ENCODE measurements around the gene TSSK3.
"Not testable (repeated sequence)": the region's sequence is repeated elsewhere in the genome, so short reads cannot be mapped to it uniquely, and the experiment has no call there.

Gene TSSK3

GRCh38 chr1:32364836-32365235 lies 2.5 kb downstream of the TSSK3 start:
- DNase-seq (ENCODE audit: low read depth) = no peak

GRCh38 chr1:32365445-32365844 lies 3.1 kb downstream of the TSSK3 start:
- DNase-seq (ENCODE audit: low read depth) = no peak

DNA sequence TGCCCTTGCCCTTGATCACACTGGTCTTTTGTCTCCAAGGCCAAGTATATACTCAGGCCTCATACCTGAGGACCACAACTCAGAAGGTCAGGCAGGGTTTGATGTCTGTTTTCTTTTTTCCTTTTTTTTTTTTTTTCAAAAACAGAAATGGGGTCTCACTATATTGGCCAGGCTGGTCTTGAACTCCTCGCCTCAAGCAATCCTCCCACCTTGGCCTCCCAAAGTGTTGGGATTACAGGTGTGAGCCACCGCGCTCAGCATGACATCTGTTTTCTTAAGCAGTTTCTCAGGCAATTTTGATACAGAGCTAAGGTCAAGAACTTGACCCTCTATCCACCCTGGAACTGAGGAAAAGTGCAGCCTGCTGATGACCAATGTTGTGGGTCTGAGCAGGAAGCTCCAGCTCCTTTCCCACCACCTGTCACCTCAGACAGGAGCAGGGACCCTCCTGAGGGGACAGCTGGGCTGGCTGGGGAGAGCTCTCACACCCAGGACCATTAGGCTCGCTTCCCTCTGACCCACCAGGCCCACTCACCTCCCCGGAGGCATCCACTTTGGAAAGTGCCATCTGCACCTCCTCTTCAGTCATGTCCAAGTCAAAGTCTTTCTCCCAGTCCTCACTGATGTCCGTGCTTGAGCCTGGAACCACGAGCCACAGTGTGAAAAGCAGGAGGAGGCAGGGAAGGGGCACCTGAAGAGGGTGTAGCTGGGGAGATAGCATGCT lies 5.7 kb downstream of the TSSK3 start:
- DNase-seq (ENCODE audit: low read depth) = no peak

DNA sequence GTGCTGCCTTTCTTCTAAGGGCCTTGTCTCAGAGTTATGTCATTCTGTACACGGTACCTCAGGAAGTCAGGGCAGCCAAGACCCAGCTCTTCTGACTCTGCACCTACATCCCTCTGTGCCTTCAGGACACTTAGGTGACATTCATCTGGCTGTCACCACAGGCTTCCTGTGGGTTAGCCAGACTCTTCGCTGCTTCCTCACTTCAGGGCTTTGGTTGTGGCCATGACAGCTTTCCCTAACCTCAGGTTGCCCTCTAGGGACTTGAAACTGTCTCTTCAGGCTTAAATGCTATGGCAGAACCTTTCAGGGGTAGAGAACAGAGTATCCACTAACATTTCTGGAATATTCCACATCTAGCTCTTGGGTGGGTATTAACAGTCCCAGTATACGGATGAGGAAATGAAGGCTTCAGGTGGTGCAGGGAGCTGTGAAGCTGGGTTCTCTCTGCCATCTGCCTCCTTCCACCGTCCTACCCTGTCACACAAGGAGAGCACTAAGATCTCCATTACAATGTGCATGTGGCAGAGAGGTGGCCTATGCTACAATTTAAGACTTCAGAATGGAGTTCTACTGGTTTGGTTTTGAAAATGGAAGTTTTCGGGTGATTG lies 9.9 kb downstream of the TSSK3 start:
- DNase-seq (ENCODE audit: low read depth) = no peak

GRCh38 chr1:32373996-32374592 lies 11.8 kb downstream of the TSSK3 start:
- no peak for DNase-seq (ENCODE audit: low read depth)

DNA sequence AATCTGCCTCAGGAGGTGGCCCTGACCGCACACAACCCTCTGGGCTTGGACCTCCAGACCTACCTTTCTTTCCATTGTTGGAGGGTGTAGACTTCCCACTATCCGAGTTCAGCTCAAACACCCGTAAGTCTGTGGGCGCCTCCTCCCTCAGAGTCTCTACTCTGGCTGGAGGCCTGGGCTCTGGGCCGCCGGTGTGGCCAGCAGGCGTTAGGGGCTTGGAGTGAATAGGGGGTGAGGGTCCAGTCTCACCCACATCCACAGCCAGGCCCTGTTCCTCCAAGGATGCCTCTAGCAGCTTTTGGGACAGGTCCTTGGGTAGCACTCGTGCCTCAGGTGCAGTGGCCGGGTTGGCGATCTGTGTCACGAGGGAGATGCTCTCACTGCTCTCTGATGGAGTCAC lies 13.9 kb downstream of the TSSK3 start:
- DNase-seq (ENCODE audit: low read depth) = no peak

- no peak for DNase-seq (ENCODE audit: low read depth)
Measured at GRCh38 chr1:32377541-32378220, 15.3 kb downstream of the TSSK3 start.

- DNase-seq (ENCODE audit: low read depth) = no peak
Measured at GRCh38 chr1:32380057-32380456, 17.7 kb downstream of the TSSK3 start.

DNA sequence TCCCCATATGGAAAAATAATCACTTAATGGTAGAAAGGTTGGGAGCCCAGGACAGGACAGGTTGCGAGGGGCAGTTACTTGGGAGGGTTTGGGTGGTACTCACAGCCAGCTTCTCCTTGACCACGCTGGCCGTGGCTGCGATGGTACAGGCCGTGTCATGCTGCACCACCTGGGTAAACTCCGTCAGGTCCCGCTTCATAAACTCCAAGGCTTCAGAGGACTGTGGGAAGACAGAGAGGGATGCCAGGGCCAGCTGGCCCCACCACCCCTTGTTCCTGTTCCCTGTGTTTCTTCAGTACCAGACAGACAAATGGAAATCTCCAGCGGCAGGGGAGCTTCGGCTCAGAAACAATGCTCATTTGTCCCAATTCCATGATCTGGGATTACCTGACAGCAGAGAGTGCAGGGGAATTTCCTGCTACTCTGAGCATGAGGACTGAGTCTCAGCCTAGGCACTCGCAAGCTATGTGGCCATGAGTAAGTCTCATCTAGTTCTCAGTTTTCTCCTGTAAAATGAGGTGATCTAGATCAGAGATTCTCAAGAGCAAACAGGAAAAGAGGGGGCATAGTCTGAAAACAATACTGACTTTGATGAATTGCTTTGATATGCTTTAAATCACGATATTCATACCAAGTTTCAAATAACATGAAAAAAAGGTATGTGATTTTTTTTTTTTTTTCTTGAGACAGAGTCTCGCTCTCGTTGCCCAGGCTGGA lies 24.5 kb downstream of the TSSK3 start:
- no peak for DNase-seq (ENCODE audit: low read depth)

GRCh38 chr1:32388641-32389040 lies 26.3 kb downstream of the TSSK3 start:
- no peak for DNase-seq (ENCODE audit: low read depth)

DNA sequence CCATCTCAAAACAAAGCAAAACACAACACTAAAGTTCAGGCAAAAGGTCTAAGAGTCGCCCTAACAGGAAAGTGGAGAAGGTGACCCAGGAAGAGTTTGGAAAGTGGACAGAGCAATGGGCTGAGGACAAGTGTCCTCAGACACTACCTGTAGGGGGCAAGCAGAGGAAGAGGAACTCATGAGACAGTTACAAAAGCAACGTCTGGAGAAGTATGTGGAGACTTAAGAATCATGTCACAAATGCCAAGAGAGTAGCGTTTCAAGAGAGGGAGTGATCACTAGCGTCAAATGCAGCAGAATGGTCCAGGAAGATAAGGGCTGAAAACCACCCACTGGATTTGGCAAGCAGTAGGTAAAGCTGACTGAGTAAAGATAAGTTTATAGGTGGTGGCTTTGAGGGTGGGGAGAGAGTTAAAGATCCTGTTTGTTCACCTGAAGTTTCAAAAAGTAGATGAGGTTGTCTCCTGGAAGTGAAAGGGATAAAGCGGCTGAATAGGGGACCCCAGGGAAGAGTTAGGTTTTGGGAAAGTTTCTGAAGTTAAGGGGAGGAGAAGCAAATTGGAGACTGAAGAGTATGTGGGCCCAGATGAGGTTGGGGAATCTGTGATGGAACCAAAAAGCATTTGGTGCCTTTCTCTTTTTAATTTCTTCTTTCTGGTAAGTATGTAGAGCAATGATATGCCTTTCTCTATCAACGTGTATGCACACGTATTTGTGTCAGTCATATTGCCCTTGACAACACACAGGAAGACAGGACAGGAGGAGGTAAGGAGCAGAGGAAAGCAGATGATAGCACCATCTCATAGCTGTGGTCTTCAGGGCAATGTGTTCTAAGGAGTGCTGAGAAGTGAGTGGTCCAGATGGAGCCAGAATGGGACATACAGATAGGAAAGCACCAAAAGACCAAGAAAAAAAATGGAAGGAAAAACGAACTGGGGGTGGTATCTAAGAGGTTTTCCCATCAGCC lies 28.8 kb downstream of the TSSK3 start:
- DNase-seq (ENCODE audit: low read depth) = no peak

GRCh38 chr1:32392325-32392724 lies 30.0 kb downstream of the TSSK3 start:
- DNase-seq (ENCODE audit: low read depth) = no peak

DNA sequence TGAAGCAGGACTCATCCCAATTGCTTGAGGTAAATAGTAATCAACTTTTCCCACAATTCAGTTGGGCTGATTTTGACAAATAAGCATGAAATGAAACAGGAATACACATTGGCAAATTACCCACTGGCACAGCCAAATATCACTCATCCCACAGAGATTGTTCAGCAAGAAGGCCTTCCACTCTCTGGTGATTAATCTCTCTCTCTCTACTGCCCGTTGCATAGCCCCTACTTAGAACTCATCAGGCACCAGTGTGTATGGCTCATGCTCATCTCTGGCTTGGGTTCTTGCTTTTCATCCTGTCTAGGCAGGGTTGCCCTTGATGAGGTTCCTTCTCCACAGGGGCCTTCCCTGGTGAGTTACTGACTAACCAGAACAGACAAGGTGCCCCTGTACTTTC lies 30.8 kb downstream of the TSSK3 start:
- no peak for DNase-seq (ENCODE audit: low read depth)

DNA sequence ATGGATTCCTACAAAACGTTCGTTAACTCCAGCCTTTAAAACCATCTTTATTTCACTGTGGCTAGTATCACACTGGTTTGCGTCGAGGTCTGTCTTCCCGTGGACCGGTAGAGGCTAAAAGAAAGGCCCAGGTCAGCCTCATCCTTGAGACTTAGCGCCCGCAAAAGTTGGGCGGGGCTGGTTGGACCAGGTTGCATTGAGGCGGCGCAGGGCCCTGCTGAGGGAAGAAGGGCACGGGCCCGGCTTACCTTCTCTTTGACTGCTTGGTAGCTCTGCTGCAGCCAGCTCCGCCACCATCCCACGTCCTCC lies 31.4 kb downstream of the TSSK3 start:
- peak; percentile 13 for DNase-seq (ENCODE audit: low read depth)

GRCh38 chr1:32394141-32394889 lies 32.0 kb downstream of the TSSK3 start, which contains the start of gene BSDC1:
Gene BSDC1, minus strand, starts transcription at chr1:32394441. Its CDS starts 27 bp downstream, at chr1:32394414.
- peak; percentile 95 for DNase-seq (ENCODE audit: low read depth)

DNA sequence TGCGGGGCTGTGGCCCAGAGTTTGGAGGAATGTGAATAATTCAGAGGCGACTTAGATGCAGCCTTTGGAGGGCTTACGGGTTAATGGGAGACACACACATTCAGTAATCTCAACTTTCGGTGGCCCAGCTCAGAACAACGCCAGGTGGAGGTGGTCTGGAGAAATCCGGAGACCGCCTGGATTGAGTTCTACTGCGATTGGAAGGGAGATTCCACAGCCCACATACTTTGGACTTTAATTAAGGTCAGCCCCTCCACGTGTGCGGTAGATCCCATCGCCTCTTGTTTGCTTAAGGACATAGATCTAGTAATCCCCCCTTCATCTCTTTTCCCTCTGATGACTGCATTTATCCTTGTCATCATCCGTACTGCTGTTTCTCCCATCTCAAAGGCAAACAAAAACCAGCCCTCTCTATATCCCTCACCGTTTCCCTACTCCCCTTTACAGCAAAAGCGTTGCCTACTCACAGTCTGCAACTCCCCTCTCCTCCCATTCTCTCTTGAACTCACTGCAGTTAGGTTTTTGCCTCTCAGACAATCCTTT lies 32.6 kb downstream of the TSSK3 start:
- DNase-seq (ENCODE audit: low read depth) = no peak

- DNase-seq (ENCODE audit: low read depth) = not testable (repeated sequence)
Measured at GRCh38 chr1:32396524-32396923, 34.2 kb downstream of the TSSK3 start.

- DNase-seq (ENCODE audit: low read depth) = no peak
Measured at GRCh38 chr1:32398401-32398800, 36.1 kb downstream of the TSSK3 start.

DNA sequence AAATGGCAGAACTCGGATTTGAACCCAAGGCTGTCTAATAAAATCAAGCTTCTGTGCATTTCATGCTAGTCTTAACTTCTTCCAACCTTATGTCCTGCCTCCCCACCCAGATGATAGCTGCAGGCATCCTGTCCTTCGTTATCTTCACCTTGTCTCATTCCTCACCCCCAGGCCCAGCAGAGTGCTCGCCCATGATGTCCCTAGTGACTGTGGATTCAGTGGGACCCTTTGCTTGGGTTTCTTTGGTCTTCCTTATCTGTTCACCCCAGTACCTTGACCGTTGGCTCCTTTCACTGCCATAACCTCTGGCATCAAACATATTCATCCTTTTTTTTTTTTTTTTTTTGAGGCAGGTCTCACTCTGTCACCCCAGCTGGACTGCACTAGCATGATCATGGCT lies 37.5 kb downstream of the TSSK3 start:
- DNase-seq (ENCODE audit: low read depth) = no peak
